T follicular helper cell (primary cell): ENCODE measurements around the gene PRR15.

Experiments used
- DNase-seq: peaks from one replicate; pipeline ENCODE4 v3.0.0-alpha.2; 2020; ENCODE audit warnings: low read depth

Gene PRR15

GRCh38 chr7:29569648-29570047 is 6.0 kb downstream of the PRR15 start:
- no peak for DNase-seq

DNA sequence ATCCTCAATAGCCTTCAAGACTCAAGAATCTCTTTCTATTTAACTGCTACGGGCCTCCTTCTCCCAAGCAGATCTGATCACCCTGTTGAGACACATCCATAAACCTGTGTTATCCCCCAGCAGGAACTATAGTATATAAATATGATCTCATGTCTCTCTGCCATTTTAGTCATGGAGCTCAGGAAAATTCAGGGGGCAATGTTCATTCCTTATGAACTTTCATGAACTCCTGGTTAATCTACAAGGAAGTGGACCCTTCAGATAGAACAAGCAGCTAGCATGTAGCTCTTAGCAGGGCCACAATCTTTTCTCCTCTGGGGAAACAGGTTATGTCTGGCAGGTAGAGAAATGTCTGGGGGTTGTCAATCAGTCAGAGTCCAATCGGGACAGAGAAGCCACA is 8.9 kb downstream of the PRR15 start:
- DNase-seq = no peak

DNA sequence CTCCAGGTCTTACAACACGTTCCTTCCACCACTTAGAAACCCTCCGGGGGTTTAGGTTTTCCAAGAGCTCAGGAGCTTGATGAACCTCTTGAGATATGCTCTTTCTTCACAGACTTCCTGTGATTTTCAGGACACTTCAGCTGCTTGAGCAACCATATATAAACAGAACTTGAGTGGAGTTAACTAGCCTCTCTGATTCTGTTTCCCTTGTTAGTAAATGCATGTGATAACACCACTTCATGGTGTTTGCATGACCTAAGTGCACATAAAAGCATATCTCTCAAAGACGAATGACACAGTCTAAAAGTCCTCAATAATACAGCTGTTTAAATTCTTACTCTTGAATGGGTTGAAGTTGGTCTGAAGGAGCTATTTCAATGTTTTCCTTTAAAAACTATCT is 9.9 kb downstream of the PRR15 start:
- DNase-seq = no peak

GRCh38 chr7:29574659-29575058 is 11.0 kb downstream of the PRR15 start:
- DNase-seq = no peak

- DNase-seq = no peak
Observed at GRCh38 chr7:29587195-29587808, 23.7 kb downstream of the PRR15 start.

GRCh38 chr7:29588212-29588611 is 24.6 kb downstream of the PRR15 start:
- no peak for DNase-seq

- DNase-seq = no peak
Observed at GRCh38 chr7:29588900-29589696, 25.5 kb downstream of the PRR15 start.

DNA sequence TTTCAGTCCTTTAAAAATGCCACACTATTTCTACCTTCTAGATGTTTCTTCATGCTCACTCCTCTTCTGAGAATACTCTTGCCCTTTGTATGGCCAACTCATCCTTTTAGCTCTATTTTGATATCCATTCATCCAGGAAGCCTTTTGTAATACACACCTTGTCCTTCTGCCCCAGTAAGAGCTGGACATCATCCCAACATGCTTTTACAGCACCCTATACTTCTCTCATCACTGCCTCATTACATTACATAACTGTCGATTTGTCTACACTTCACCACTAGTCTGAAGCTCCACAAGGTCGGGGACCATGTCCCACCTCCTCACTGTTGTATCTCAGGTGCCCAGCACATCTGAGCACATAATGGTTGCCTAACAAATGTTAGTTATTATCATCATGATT is 29.2 kb downstream of the PRR15 start:
- DNase-seq = no peak

DNA sequence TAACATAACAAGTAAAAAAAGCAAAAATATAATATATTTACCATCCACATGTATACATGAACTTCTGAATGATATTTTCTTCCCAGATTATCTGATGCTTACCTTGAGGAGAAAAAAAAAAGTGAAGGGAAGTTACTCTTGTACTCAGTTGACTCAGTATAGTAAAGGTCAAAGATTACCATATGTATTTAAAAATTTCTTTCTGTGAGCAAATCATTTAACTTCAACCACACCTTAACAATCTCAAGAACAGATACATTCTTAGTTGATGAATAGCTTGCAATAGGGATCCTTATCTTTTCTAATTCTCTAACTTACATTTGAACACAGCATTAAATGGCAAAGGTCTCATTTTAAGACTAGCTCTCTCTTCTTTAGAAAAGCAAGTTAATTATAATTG is 29.8 kb downstream of the PRR15 start:
- no peak for DNase-seq

- DNase-seq = no peak
Observed at GRCh38 chr7:29596593-29597178, 33.1 kb downstream of the PRR15 start.

DNA sequence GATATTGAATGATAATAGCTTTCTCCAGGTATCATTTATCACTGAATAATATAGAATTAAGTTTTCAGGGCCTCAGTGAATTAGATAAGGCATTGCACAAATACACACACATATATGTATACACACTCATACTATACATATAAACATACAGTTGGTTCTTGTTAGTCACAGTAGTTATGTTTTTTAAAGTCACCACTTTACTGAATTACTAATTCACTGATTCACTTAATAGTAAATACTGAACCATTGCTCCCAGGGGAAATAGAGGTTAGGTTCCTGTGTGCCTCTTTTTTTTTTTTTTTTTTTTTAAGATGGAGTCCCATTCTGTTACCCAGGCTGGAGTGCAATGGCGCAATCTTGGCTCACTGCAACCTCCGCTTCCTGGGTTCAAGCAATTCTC is 33.6 kb downstream of the PRR15 start:
- no peak for DNase-seq

GRCh38 chr7:29598137-29598536 is 34.5 kb downstream of the PRR15 start:
- no peak for DNase-seq

DNA sequence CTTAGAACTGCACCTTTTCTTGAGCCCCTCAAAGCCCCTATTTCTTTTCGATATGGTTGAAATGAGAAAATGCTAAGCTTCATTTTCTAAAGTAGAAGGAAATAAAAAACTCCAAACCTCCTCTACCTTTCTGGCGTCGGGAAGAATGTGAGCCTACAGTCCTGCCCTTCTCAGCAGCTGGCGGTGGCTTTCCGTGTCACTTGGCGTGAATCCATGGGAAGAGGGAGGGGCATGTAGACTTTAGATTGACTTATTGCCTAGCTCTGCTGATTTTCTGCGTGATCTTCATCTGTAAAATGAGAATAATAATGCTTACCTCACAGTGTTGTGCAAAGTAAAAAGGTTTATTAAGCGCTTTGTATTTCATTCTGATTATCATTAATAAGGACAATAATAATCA is 35.0 kb downstream of the PRR15 start:
- DNase-seq = no peak

- DNase-seq = no peak
Observed at GRCh38 chr7:29599026-29599425, 35.4 kb downstream of the PRR15 start.

DNA sequence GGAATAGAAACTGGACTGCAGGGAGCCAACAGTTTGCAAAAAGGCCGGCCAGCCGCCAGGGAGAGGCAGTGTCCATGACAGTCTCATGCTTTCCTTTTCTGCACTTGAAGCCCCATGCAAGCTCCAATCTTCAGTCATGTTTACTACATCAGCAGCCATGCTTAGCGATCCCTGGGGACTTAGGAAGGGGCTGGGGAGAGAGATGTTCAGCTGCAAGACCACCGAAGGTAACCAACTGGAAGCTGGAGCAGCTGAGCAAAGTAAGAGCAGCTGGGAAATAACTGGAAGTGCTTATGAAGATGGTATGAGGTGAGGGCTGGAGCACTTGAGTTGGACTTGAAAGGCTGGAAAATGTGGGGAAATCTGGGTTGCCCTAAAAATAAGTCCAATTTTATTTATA is 37.0 kb downstream of the PRR15 start:
- DNase-seq = no peak

DNA sequence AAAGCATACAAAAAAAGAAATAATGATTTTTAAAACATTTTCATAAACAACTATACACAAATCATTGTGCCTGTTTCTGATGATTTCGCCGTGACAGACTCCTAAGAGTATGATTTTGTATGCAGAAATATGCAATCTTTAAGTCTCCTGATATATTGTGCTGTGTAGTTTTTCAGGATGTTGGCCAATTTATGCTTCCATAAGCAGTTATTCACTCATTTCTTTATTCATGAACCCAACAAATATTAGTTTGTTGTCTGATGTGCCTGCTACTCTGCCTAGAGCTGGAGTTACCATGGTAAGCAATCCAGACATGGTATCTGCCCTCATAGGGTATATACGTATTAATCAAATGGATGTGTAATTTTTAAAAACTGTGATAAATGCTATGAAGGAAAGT is 40.4 kb downstream of the PRR15 start:
- DNase-seq = no peak

DNA sequence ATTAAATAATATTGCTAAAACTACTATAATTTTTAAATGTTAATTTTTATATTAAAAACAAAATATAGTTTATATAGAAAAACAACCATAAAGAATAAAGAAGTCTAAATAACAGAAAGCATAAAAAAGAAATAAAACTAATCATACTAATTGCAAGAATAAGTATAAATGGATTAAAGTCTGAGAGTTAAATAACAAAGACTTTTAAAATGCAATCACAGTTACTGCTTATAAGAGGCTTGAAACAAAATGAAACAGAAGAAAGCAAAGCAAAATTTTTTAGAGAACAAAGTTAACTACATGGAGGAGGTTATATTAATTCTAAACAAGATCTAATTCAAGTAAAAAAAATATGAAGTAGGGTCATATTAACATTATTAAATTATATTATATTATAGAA is 41.1 kb downstream of the PRR15 start:
- DNase-seq = no peak

DNA sequence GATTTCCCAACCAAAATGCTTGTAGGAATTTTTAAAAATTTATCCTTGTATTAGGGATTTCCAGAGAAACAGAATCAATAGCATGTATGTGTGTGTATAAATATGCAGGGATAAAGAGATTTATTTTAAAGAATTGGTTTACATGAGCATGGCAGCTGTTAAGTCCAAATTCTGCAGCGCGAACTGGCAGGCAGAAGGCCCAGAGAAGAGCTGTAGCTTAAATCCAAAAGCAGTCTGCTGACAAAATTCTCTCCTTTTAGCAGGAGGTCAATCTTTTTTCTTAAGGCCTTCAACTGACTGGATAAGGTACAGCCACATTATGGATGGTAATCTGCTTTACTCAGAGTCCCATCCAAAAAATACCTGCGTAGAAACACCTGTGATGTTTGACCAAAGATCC is 42.0 kb downstream of the PRR15 start:
- no peak for DNase-seq

DNA sequence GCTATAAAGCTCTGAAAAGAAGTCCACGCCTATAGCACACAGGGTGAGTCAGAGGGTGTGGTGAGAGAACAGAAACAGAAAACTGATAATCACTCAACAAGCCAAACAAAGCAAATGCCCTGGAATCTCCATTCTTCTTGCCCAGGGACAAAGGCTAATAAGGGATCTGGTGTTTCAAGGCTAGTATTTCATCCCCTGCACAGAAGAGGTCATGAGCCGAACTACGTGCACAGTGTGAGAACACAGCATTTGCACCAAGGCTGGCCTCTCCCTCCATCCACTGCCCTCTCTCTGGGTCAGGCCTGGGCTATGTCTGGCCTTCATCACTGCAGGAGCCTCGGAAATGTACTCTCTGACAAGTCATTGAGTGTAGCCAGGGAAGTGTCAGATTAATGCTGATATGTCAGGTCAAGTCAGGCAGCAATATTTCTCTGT is 42.7 kb downstream of the PRR15 start:
- no peak for DNase-seq

DNA sequence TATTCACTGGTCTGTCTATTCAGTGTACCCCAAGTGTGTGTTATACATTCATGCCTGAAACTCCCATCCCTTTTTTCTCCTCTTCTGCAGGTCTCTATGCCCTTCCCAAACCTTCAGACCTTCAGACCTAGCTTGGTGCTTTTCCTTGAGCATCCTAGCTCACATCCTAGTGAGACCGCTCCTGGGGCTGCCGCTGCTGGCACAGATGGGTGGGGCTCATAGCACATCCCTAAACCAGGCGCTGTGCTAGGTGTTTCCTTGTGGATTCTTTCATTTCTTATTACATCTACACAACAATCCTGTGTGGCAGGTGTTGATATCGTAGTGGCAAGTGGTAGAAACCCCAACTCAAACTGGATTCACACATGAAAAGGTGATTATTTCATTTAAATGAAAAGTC is 43.2 kb downstream of the PRR15 start:
- no peak for DNase-seq

DNA sequence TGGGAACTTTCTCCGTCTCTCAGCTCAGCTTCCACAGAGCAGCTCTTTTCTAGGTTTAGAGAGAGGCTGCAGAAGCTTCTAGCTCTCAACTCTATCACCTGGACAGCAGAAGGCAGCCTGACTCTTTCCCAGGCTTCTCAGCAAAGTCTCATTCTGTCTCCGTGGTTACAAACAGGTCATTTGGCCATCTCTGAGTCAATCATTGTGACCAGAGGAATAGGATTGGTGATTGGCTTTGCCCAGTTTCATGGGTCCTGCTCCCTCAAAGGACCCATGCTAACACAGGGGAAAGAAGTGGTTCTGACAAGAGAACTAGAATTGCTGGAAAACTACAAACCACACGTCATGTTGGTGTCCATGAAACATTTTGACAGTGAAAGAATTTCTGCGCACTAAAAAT is 43.6 kb downstream of the PRR15 start:
- DNase-seq = no peak

DNA sequence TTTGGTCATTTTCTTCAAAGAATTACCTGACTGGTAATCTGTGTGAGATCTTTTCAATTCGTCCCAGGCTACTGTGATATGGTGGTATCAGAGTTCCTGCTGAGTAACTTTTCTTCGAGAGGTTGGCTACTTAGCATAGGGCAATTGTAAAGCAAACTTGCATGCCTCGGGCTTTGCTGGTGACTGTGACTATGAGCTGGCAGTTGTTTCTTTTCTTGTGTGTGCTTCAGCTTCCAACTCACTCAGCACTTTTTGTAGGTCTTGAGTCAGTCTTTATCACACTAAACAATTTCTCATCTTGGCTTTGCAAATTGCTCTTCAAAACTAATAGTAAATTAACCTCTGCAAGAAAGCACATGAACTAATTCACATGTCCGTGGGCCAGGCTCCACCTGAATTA is 44.3 kb downstream of the PRR15 start:
- no peak for DNase-seq
